PC-9 (cell line): ENCODE measurements around the gene FCGBP.
"Not testable (repeated sequence)": the region's sequence is repeated elsewhere in the genome, so short reads cannot be mapped to it uniquely, and the experiment has no call there.

Experiments used
- EZH2 ChIP-seq: fragments of 200-600 bp; sonication (generic); IDR thresholded peaks from 2 replicates; pipeline ENCODE4 v1.8.0; 2017; ENCODE audit warnings: antibody characterized with exemption, low read depth
- TF ChIP-seq, protein P1 (sequence below): fragments of 200-600 bp; sonication (generic); conservative IDR thresholded peaks from 2 replicates; pipeline ENCODE4 v1.6.1; 2017; ENCODE audit warnings: mixed run types, antibody characterized with exemption, mild to moderate bottlenecking, moderate library complexity

DNA sequence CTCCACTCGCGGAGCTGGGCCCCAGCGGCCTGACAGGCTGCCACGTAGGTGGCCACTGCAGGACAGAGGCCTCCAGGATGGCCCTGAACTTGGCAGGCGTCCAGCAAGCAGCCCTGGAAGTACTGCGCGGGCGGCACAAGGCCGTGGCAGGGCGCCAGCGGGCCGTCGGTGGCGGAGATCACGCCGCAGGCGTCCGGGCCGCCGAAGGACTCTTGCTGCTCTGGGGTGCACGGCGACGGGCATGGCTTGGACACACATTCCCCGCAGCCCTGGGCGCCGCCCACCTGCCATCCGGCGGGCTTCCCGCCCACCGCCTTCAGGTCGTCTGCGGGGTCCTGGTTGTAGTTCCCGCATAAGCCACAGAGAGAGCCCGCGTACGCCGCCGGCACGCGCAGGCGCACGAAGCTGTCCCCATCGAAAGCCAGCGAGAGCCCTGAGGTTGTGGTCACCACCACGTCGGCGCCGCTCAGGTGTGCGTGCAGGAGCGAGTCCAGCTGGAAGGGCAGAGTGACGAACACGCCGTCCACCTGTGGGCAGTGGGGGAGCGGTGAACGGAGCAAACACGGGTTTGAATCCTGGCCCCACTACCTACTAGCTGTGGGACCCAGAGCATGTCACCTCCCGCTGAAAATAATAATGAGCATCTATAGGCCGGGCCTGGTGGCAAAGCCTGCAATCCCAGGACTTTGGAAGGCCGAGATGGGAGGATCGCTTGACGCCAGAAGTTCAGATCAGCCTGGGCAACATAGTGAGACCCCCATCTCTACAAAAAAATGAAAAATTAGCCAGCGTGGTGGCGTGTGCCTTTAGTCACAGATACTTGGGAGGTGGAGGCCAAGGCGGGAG lies 42.6 kb downstream of the FCGBP start:
- TF ChIP-seq, protein P1, sequence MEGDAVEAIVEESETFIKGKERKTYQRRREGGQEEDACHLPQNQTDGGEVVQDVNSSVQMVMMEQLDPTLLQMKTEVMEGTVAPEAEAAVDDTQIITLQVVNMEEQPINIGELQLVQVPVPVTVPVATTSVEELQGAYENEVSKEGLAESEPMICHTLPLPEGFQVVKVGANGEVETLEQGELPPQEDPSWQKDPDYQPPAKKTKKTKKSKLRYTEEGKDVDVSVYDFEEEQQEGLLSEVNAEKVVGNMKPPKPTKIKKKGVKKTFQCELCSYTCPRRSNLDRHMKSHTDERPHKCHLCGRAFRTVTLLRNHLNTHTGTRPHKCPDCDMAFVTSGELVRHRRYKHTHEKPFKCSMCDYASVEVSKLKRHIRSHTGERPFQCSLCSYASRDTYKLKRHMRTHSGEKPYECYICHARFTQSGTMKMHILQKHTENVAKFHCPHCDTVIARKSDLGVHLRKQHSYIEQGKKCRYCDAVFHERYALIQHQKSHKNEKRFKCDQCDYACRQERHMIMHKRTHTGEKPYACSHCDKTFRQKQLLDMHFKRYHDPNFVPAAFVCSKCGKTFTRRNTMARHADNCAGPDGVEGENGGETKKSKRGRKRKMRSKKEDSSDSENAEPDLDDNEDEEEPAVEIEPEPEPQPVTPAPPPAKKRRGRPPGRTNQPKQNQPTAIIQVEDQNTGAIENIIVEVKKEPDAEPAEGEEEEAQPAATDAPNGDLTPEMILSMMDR: not testable (repeated sequence)
- TF ChIP-seq EZH2: not testable (repeated sequence)
